IMR-90 (cell line): Measurements from ENCODE around the gene RPS19. TPM values are rescaled to one million over a fixed set of nuclear protein-coding genes. Genes with fewer than 3 reads are reported as not detected.

Experiments used
- ATAC-seq: fragments of 200-7000 bp; cut with Tn5 transposase; 2 replicates; pipeline ENCODE4 v1.9.1; 2020; ENCODE audit warnings: low read depth, mild to moderate bottlenecking, moderate library complexity
- BruUV-seq: library from RNA; stranded (reverse); fragments of 400-500 nt; replicated peaks from 2 replicates; lab custom pipeline; 2021; lab: Mats Ljungman, UMichigan
- CTCF ChIA-PET: fragments of 300-600 bp; formaldehyde crosslinking; extraction: SDS; loops from one replicate; lab custom pipeline; 2021; ENCODE audit warnings: antibody characterized with exemption; lab: Yijun Ruan, JAX
- POLR2A ChIA-PET: fragments of 300-600 bp; sonication (Branson Sonifier 250); formaldehyde crosslinking; loops from one replicate; lab custom pipeline; 2022; ENCODE audit warnings: antibody characterized with exemption; ENCODE audit not compliant: unreplicated experiment; lab: Charles Lee
- DNase-seq: peaks from one replicate; pipeline ENCODE4 v3.0.0; 2013
- H2AFZ ChIP-seq: replicated peaks from 2 replicates; pipeline ENCODE3; 2013; ENCODE audit warnings: low read length, mild to moderate bottlenecking; ENCODE audit not compliant: poor library complexity
- H2AK5ac ChIP-seq: 2 replicates; pipeline ENCODE4 v1.6.1; 2013; ENCODE audit warnings: low read depth, low read length, inconsistent platforms
- H2AK9ac ChIP-seq: replicated peaks from 2 replicates; pipeline ENCODE3; 2013; ENCODE audit warnings: mild to moderate bottlenecking, low read depth, low read length, moderate library complexity; ENCODE audit not compliant: poor library complexity
- H2BK120ac ChIP-seq: 2 replicates; pipeline ENCODE4 v1.6.1; 2013; ENCODE audit warnings: low read depth, low read length, inconsistent platforms
- H2BK15ac ChIP-seq: 3 replicates; pipeline ENCODE4 v1.6.1; 2013; ENCODE audit warnings: low read depth, low read length, inconsistent platforms
- H2BK20ac ChIP-seq: 2 replicates; pipeline ENCODE4 v1.6.1; 2013; ENCODE audit warnings: low read depth, mild to moderate bottlenecking, inconsistent platforms, low read length, moderate library complexity
- H2BK5ac ChIP-seq: 2 replicates; pipeline ENCODE4 v1.6.1; 2013; ENCODE audit warnings: mild to moderate bottlenecking, low read depth, low read length, inconsistent platforms; ENCODE audit not compliant: poor library complexity, severe bottlenecking
- H3K14ac ChIP-seq: replicated peaks from 2 replicates; pipeline ENCODE4 v1.6.1; 2013; ENCODE audit warnings: low read depth, low read length, inconsistent platforms
- H3K18ac ChIP-seq: 2 replicates; pipeline ENCODE4 v1.6.1; 2013; ENCODE audit warnings: low read depth, low read length, control low read depth
- H3K23ac ChIP-seq: 2 replicates; pipeline ENCODE4 v1.6.1; 2013; ENCODE audit warnings: low read depth, low read length, inconsistent platforms
- H3K27ac ChIP-seq: 2 replicates; pipeline ENCODE4 v1.5.1; 2013; ENCODE audit warnings: mild to moderate bottlenecking, control low read depth, low read length; ENCODE audit not compliant: insufficient read depth
- H3K27me3 ChIP-seq: 2 replicates; pipeline ENCODE4 v1.6.1; 2013; ENCODE audit warnings: low read length; ENCODE audit not compliant: control insufficient read depth, insufficient read depth
- H3K36me3 ChIP-seq: 2 replicates; pipeline ENCODE4 v1.6.1; 2013; ENCODE audit warnings: low read length, mixed read lengths; ENCODE audit not compliant: control insufficient read depth, insufficient read depth
- H3K4ac ChIP-seq: 2 replicates; pipeline ENCODE4 v1.6.1; 2013; ENCODE audit warnings: low read depth, low read length, inconsistent platforms
- H3K4me1 ChIP-seq: 2 replicates; pipeline ENCODE4 v1.6.1; 2013; ENCODE audit warnings: low read length, mixed read lengths; ENCODE audit not compliant: control insufficient read depth, insufficient read depth
- H3K4me2 ChIP-seq: 2 replicates; pipeline ENCODE4 v1.6.1; 2013; ENCODE audit warnings: low read depth, mild to moderate bottlenecking, control low read depth, low read length, moderate library complexity
- H3K4me3 ChIP-seq: 2 replicates; pipeline ENCODE4 v1.5.1; 2013; ENCODE audit warnings: low read depth, mild to moderate bottlenecking, control low read depth, low read length, moderate library complexity; ENCODE audit not compliant: insufficient read depth
- H3K56ac ChIP-seq: 2 replicates; pipeline ENCODE4 v1.6.1; 2013; ENCODE audit warnings: low read length, inconsistent platforms; ENCODE audit not compliant: insufficient read depth; ENCODE audit errors: extremely low read depth
- H3K79me1 ChIP-seq, 2 experiments: 2 replicates each; pipeline ENCODE4 v1.6.1; 2013; ENCODE audit warnings: low read length in 2 of 2, inconsistent platforms in 1 of 2, low read depth in 1 of 2
- H3K9ac ChIP-seq: 2 replicates; pipeline ENCODE4 v1.6.1; 2013; ENCODE audit warnings: low read depth, low read length, control low read depth
- H3K9me1 ChIP-seq: 2 replicates; pipeline ENCODE4 v1.6.1; 2013; ENCODE audit warnings: low read length, inconsistent platforms; ENCODE audit not compliant: insufficient read depth
- H3K9me3 ChIP-seq: 2 replicates; pipeline ENCODE4 v1.6.1; 2013; ENCODE audit warnings: low read length; ENCODE audit not compliant: control insufficient read depth, insufficient read depth
- H4K20me1 ChIP-seq: 2 replicates; pipeline ENCODE4 v1.6.1; 2013; ENCODE audit warnings: low read length, inconsistent platforms; ENCODE audit not compliant: insufficient read depth
- H4K5ac ChIP-seq: 2 replicates; pipeline ENCODE4 v1.6.1; 2013; ENCODE audit warnings: mild to moderate bottlenecking, low read depth, low read length, control low read depth
- H4K8ac ChIP-seq, 2 experiments: 2 replicates each; pipeline ENCODE4 v1.6.1; 2013; ENCODE audit warnings: low read depth in 2 of 2, low read length in 2 of 2, control low read depth in 1 of 2, inconsistent platforms in 1 of 2
- H4K91ac ChIP-seq: 2 replicates; pipeline ENCODE4 v1.6.1; 2013; ENCODE audit warnings: low read depth, low read length, inconsistent platforms; ENCODE audit not compliant: insufficient read depth
- BHLHE40 ChIP-seq: fragments of 150-350 bp; IDR thresholded peaks from 2 replicates; pipeline ENCODE4 v1.6.1; 2016; ENCODE audit warnings: mild to moderate bottlenecking, low read depth, low read length
- CEBPB ChIP-seq: IDR thresholded peaks from 2 replicates; pipeline ENCODE4 v1.6.1; 2012; ENCODE audit warnings: low read depth, low read length, improper control_type of control experiment
- CHD1 ChIP-seq: IDR thresholded peaks from 2 replicates; pipeline ENCODE4 v1.6.1; 2012; ENCODE audit warnings: low read depth, low read length, improper control_type of control experiment
- FOS ChIP-seq: fragments of 150-350 bp; IDR thresholded peaks from 2 replicates; pipeline ENCODE4 v1.6.1; 2016; ENCODE audit warnings: low read depth, low read length
- MAFK ChIP-seq: IDR thresholded peaks from 2 replicates; pipeline ENCODE4 v1.6.1; 2012; ENCODE audit warnings: low read depth, low read length, improper control_type of control experiment
- MAZ ChIP-seq: IDR thresholded peaks from 2 replicates; pipeline ENCODE4 v1.6.1; 2012; ENCODE audit warnings: low read depth, mild to moderate bottlenecking, low read length, improper control_type of control experiment, moderate library complexity, borderline replicate concordance
- MXI1 ChIP-seq: IDR thresholded peaks from 2 replicates; pipeline ENCODE4 v1.6.1; 2012; ENCODE audit warnings: low read depth, mild to moderate bottlenecking, low read length, moderate library complexity, borderline replicate concordance
- NFE2L2 ChIP-seq: fragments of 150-350 bp; IDR thresholded peaks from 2 replicates; pipeline ENCODE4 v1.6.1; 2016; ENCODE audit warnings: low read depth, mild to moderate bottlenecking, low read length
- POLR2A ChIP-seq: IDR thresholded peaks from 2 replicates; pipeline ENCODE4 v1.6.1; 2012; ENCODE audit warnings: mild to moderate bottlenecking, low read depth, low read length
- RAD21 ChIP-seq: IDR thresholded peaks from 2 replicates; pipeline ENCODE4 v1.6.1; 2012; ENCODE audit warnings: low read length, improper control_type of control experiment
- RCOR1 ChIP-seq: IDR thresholded peaks from 2 replicates; pipeline ENCODE4 v1.6.1; 2012; ENCODE audit warnings: mild to moderate bottlenecking, low read length, improper control_type of control experiment; ENCODE audit not compliant: insufficient replicate concordance
- RFX5 ChIP-seq: IDR thresholded peaks from 2 replicates; pipeline ENCODE4 v1.8.0; 2012; ENCODE audit warnings: low read depth, mild to moderate bottlenecking, low read length, moderate library complexity
- SMC3 ChIP-seq: fragments of 150-350 bp; IDR thresholded peaks from 2 replicates; pipeline ENCODE4 v1.6.1; 2016; ENCODE audit warnings: low read depth, mild to moderate bottlenecking, antibody characterized with exemption, low read length, moderate library complexity
- WGBS, 2 experiments: methylation state at CpG; one replicate each; pipeline versions ENCODE4 v1.1.5 to v1.1.7; 2013; ENCODE audit warnings: missing lambda C conversion rate in 2 of 2; ENCODE audit not compliant: insufficient read length in 1 of 2; ENCODE audit errors: extremely low coverage in 2 of 2; 5-methylcytosine and 5-hydroxymethylcytosine counted together
- dilution Hi-C: fragments of 300-500 bp; cut with HindIII; formaldehyde crosslinking; loops from one replicate; pipeline ENCODE4 v1.14.3; 2018; ENCODE audit warnings: low sequenced_read_pairs; ENCODE audit not compliant: unreplicated experiment
- in situ Hi-C: fragments of 300-500 bp; cut with MboI; formaldehyde crosslinking; loops from 3 replicates; pipeline ENCODE4 v1.14.3; 2019; ENCODE audit warnings: low sequenced_read_pairs, inconsistent platforms, mixed read lengths
- intact Hi-C: fragments of 100-400 bp; cut with micrococcal nuclease; formaldehyde crosslinking; loops from 2 replicates; pipeline ENCODE4 v1.10.0; 2022
- polyA plus RNA-seq, 3 experiments: library from polyadenylated mRNA; depleted of rRNA; stranded (reverse); fragments of >200 nt; gene quantifications; 2 replicates each; pipeline ENCODE4 v1.2.3, GENCODE V29; 2012; ENCODE audit warnings: low replicate concordance in 1 of 3
- total RNA-seq: library from RNA; depleted of rRNA; stranded (reverse); fragments of >200 nt; gene quantifications from 2 replicates; pipeline ENCODE4 v1.2.3, GENCODE V29; 2012
- TF ChIP-seq, protein P1 (sequence below): conservative IDR thresholded peaks from 2 replicates; pipeline ENCODE4 v1.5.1; 2012; ENCODE audit warnings: mild to moderate bottlenecking, low read depth, low read length, improper control_type of control experiment
- TF ChIP-seq, protein P2 (sequence below): fragments of 150-350 bp; IDR thresholded peaks from 2 replicates; pipeline ENCODE4 v1.6.1; 2017; ENCODE audit warnings: mild to moderate bottlenecking, antibody characterized with exemption, low read length, low read depth
- TF ChIP-seq, protein P3 (sequence below): fragments of 150-350 bp; IDR thresholded peaks from 2 replicates; pipeline ENCODE4 v1.6.1; 2016; ENCODE audit warnings: low read depth, mild to moderate bottlenecking, low read length, moderate library complexity, borderline replicate concordance

The RPS19 gene
- total and polyA plus RNA-seq, 2 of the 4 experiments (the other 2 are of a cell fraction): 230 to 3,988 TPM

DNA sequence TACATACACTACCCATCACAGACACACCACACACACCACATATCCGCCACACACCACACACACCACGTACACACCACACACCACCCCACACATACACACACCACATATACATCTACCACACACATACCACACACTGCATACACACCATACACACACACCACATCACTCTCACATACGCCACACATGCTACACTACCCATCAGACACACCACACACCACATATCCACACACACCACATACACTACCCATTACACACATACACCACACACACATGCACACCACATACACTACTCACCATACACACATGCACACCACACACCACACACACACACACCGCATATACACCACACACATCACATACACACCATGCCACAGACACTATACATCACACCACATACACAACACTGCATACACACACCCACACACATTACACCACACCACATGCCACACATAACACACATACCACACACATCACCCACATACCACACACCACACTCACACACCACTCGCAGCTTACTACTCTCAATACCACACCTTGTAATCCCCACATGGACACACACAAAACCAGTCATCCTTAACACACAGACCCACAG, 58.7 kb downstream of the RPS19 start:
- WGBS, 2 experiments: 94 to 100% methylated on average over 2 to 5 of the region's 5 CpGs
- POLR2A ChIA-PET: no interaction called here

More for the DNA sequence above, 58.7 kb downstream of the RPS19 start:
- Histone ChIP-seq H3K27me3 (peaks cover 82% of the 10 kb centered on the region), H3K9me3 (no peaks in the 10 kb centered on the region), H3K14ac (no peak overlapping the region), H3K36me3 (no peaks in the 10 kb centered on the region), H3K9me1 (peaks cover 20% of the 10 kb centered on the region), H4K5ac (no peak overlapping the region), H2BK5ac (peak overlapping the region; percentile 93), H3K27ac (no peak overlapping the region), H2BK20ac (no peak overlapping the region), H3K9ac (no peak overlapping the region), H3K79me1 (no peaks in the 10 kb centered on the region), H3K4me1 (0 out of 2 replicates have a peak, but pooled peaks cover 2% of the 10 kb centered on the region), H3K4me3 (no peak overlapping the region), H4K20me1 (peaks cover 19% of the 10 kb centered on the region), H2BK15ac (no peak overlapping the region), H3K18ac (no peak overlapping the region), H3K4ac (no peak overlapping the region), H2AK5ac (no peak overlapping the region), H2BK120ac (no peak overlapping the region), H4K8ac (no peak overlapping the region), H2AFZ (peak overlapping the region; percentile 58), H3K23ac (no peak overlapping the region), H2AK9ac (peak overlapping the region; percentile 26), H3K4me2 (no peak overlapping the region), H3K56ac (no peak overlapping the region), H4K91ac (no peak overlapping the region)
- CTCF ChIA-PET: interaction anchor here (0.5 kb wide), 1 partner anchor 43 kb away, joined by 3 read pairs; no protein-coding TSS in a partner anchor
- BruUV-seq: no TSS peak
- in situ Hi-C loops: no loop called here
- TF ChIP-seq, protein P1, sequence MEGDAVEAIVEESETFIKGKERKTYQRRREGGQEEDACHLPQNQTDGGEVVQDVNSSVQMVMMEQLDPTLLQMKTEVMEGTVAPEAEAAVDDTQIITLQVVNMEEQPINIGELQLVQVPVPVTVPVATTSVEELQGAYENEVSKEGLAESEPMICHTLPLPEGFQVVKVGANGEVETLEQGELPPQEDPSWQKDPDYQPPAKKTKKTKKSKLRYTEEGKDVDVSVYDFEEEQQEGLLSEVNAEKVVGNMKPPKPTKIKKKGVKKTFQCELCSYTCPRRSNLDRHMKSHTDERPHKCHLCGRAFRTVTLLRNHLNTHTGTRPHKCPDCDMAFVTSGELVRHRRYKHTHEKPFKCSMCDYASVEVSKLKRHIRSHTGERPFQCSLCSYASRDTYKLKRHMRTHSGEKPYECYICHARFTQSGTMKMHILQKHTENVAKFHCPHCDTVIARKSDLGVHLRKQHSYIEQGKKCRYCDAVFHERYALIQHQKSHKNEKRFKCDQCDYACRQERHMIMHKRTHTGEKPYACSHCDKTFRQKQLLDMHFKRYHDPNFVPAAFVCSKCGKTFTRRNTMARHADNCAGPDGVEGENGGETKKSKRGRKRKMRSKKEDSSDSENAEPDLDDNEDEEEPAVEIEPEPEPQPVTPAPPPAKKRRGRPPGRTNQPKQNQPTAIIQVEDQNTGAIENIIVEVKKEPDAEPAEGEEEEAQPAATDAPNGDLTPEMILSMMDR: no peak
- TF ChIP-seq BHLHE40: no peak
- TF ChIP-seq POLR2A: no peak
- no peak for TF ChIP-seq NFE2L2
- no peak for TF ChIP-seq MAFK
- no peak for TF ChIP-seq CHD1
- no peak for TF ChIP-seq RAD21
- TF ChIP-seq RFX5: no peak
- TF ChIP-seq FOS: no peak
- TF ChIP-seq CEBPB: no peak
- no peak for TF ChIP-seq RCOR1
- no peak for TF ChIP-seq MXI1
- TF ChIP-seq, protein P2, sequence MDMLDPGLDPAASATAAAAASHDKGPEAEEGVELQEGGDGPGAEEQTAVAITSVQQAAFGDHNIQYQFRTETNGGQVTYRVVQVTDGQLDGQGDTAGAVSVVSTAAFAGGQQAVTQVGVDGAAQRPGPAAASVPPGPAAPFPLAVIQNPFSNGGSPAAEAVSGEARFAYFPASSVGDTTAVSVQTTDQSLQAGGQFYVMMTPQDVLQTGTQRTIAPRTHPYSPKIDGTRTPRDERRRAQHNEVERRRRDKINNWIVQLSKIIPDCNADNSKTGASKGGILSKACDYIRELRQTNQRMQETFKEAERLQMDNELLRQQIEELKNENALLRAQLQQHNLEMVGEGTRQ: no peak
- TF ChIP-seq, protein P3, sequence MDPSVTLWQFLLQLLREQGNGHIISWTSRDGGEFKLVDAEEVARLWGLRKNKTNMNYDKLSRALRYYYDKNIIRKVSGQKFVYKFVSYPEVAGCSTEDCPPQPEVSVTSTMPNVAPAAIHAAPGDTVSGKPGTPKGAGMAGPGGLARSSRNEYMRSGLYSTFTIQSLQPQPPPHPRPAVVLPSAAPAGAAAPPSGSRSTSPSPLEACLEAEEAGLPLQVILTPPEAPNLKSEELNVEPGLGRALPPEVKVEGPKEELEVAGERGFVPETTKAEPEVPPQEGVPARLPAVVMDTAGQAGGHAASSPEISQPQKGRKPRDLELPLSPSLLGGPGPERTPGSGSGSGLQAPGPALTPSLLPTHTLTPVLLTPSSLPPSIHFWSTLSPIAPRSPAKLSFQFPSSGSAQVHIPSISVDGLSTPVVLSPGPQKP: no peak
- no peak for TF ChIP-seq MAZ
- no peak for TF ChIP-seq SMC3
- DNase-seq (no peak), ATAC-seq (no peak)
- intact Hi-C loops: no loop called here
- dilution Hi-C loops: no loop called here
